ENCODE measurements around the gene ATF7IP2. TPM values are rescaled to one million over a fixed set of nuclear protein-coding genes. Genes with fewer than 3 reads are reported as not detected.

Gene ATF7IP2
- total and polyA plus RNA-seq, 9 of the 15 experiments (the other 6 are each of a cell fraction or from before 2014, with no cell fraction given), result 131 to 515 (median 196) TPM

GRCh38 chr16:10362077-10362863, 23.6 kb upstream of the ATF7IP2 start (continued):
- peak; percentile 95 for TF ChIP-seq KLF16 (IDR thresholded peaks at IDR 0.05)
- TF ChIP-seq ATF3 (IDR thresholded peaks at IDR 0.05), result peak; percentile 50; the same call in 1 of the 2 replicates
- no peak for TF ChIP-seq ATF3 (CRISPR knock-in tag; conservative IDR thresholded peaks at IDR 0.05)
- no peak for TF ChIP-seq MCM5 (IDR thresholded peaks at IDR 0.05; ENCODE audit: low read depth)
- TF ChIP-seq NR2C2 (CRISPR knock-in tag; IDR thresholded peaks at IDR 0.05), result no peak
- peak; percentile 39; the same call in 1 of the 2 replicates for TF ChIP-seq NR2C2 (tag; IDR thresholded peaks at IDR 0.05)
- TF ChIP-seq FOXP1 (CRISPR knock-in tag; IDR thresholded peaks at IDR 0.05), result 0 out of 2 replicates have a peak, but pooled peaks have one; percentile 25
- TF ChIP-seq E2F6 (IDR thresholded peaks at IDR 0.05; ENCODE audit: borderline replicate concordance in 1 of 2, extremely low read depth in 1 of 2, insufficient read depth in 1 of 2, insufficient read length in 1 of 2, low read depth in 1 of 2, low read length in 1 of 2, poor library complexity in 1 of 2, severe bottlenecking in 1 of 2), result no peak
- TF ChIP-seq HES1 (IDR thresholded peaks at IDR 0.05; ENCODE audit: low read depth), result peak; percentile 90
- no peak for TF ChIP-seq SMC3 (conservative IDR thresholded peaks at IDR 0.05; ENCODE audit: insufficient read depth, low read depth, low read length)
- no peak for TF ChIP-seq ZNF398 (CRISPR knock-in tag; IDR thresholded peaks at IDR 0.05)
- peak; percentile 63 to 68 for TF ChIP-seq NRF1 (conservative IDR thresholded peaks at IDR 0.05 in 1 of 2, IDR thresholded peaks at IDR 0.05 in 1 of 2)
- TF ChIP-seq HMGN3 (IDR thresholded peaks at IDR 0.05; ENCODE audit: borderline replicate concordance, extremely low read depth, insufficient read length, low read depth, low read length), result peak; percentile 76
- TF ChIP-seq CHD4 (IDR thresholded peaks at IDR 0.05; ENCODE audit: insufficient read depth, insufficient replicate concordance, low read depth, low read length, poor library complexity, severe bottlenecking), result peak; percentile 27
- peak; percentile 97 for TF ChIP-seq SOX6 (IDR thresholded peaks at IDR 0.05)
- 0 out of 2 replicates have a peak, but pooled peaks have one; percentile 46 for TF ChIP-seq NR2C1 (IDR thresholded peaks at IDR 0.05)
- TF ChIP-seq NR2C1 (tag; IDR thresholded peaks at IDR 0.05), result peak; percentile 78
- TF ChIP-seq ELF4 (CRISPR knock-in tag; IDR thresholded peaks at IDR 0.05), result peak; percentile 45; the same call in 1 of the 2 replicates
- no peak for TF ChIP-seq ZNF408 (CRISPR knock-in tag; IDR thresholded peaks at IDR 0.05; ENCODE audit: low read depth)
- TF ChIP-seq NCOA6 (IDR thresholded peaks at IDR 0.05), result peak; percentile 65
- peak; percentile 95 for TF ChIP-seq ETV1 (tag; conservative IDR thresholded peaks at IDR 0.05; ENCODE audit: low read depth)
